GM21360 (cell line): ENCODE results near the gene PAQR5.

ENCODE experiments used
- ATAC-seq: cut with Tn5 transposase; IDR thresholded peaks from one replicate; pipeline ENCODE4 v1.9.1; 2021; ENCODE audit warnings: mild to moderate bottlenecking, moderate library complexity; ENCODE audit not compliant: unreplicated experiment

PAQR5 gene

GRCh38 chr15:69389426-69389825 lies 90.7 kb downstream of the PAQR5 start:
- no peak for ATAC-seq

GRCh38 chr15:69390575-69390974 lies 91.9 kb downstream of the PAQR5 start:
- ATAC-seq: no peak

- no peak for ATAC-seq
Observed at GRCh38 chr15:69391046-69391757, 92.5 kb downstream of the PAQR5 start.

GRCh38 chr15:69392352-69392751 lies 93.6 kb downstream of the PAQR5 start:
- no peak for ATAC-seq

GRCh38 chr15:69393831-69394491 lies 95.2 kb downstream of the PAQR5 start:
- no peak for ATAC-seq

- ATAC-seq: peak; percentile 57
Observed at GRCh38 chr15:69394556-69395282, 96.0 kb downstream of the PAQR5 start.

GRCh38 chr15:69395460-69395859 lies 96.7 kb downstream of the PAQR5 start:
- ATAC-seq: no peak

GRCh38 chr15:69395991-69396390 lies 97.3 kb downstream of the PAQR5 start:
- no peak for ATAC-seq

GRCh38 chr15:69398491-69398891 lies 99.8 kb downstream of the PAQR5 start:
- no peak for ATAC-seq

- ATAC-seq: no peak
Observed at GRCh38 chr15:69400850-69401249, 102.1 kb downstream of the PAQR5 start.

GRCh38 chr15:69402816-69403215 lies 104.1 kb downstream of the PAQR5 start:
- no peak for ATAC-seq

- ATAC-seq: no peak
Observed at GRCh38 chr15:69403594-69403993, 104.9 kb downstream of the PAQR5 start.

GRCh38 chr15:69405110-69405509 lies 106.4 kb downstream of the PAQR5 start:
- no peak for ATAC-seq

GRCh38 chr15:69407719-69408400 lies 109.1 kb downstream of the PAQR5 start:
- ATAC-seq: no peak

GRCh38 chr15:69408841-69409240 lies 110.1 kb downstream of the PAQR5 start:
- no peak for ATAC-seq

- ATAC-seq: no peak
Observed at GRCh38 chr15:69410248-69410874, 111.6 kb downstream of the PAQR5 start.

- ATAC-seq: no peak
Observed at GRCh38 chr15:69412274-69412673, 113.6 kb downstream of the PAQR5 start.

- no peak for ATAC-seq
Observed at GRCh38 chr15:69412701-69413100, 114.0 kb downstream of the PAQR5 start.

- peak; percentile 91 for ATAC-seq
Observed at GRCh38 chr15:69413822-69414700, 115.3 kb downstream of the PAQR5 start, which contains the start of gene KIF23. Gene KIF23 (plus strand): TSS chr15:69414349. CDS start chr15:69414466, 117 bp downstream.

GRCh38 chr15:69414701-69415167 lies 116.0 kb downstream of the PAQR5 start:
- peak; percentile 27 for ATAC-seq
